ENCODE data around the gene PARP12. TPM values are rescaled to one million over a fixed set of nuclear protein-coding genes. Genes with fewer than 3 reads are reported as not detected.

PARP12 gene
- total RNA-seq, 1 donor from 2014 or later, result 54.6 TPM

- H3K4me1 ChIP-seq, result peaks cover 0 to 3% of the 10 kb centered on the region in 2 donors
- H3K36me3 ChIP-seq, result peaks cover 11 to 35% of the 10 kb centered on the region in 2 donors
- intact Hi-C loops (cut with DNase I), result no loop called here
- no peaks in the 10 kb centered on the region for H3K27me3 ChIP-seq
- TF ChIP-seq CTCF (IDR thresholded peaks at IDR 0.05), result no peak
- no peak overlapping the region for H3K27ac ChIP-seq
- no peak for DNase-seq (ENCODE audit: low spot score in 2 of 2)
- no peaks in the 10 kb centered on the region for H3K9me3 ChIP-seq
- H3K4me3 ChIP-seq, result no peak overlapping the region
Observed at GRCh38 chr7:140044251-140044650, 18.5 kb downstream of the PARP12 start.

DNA sequence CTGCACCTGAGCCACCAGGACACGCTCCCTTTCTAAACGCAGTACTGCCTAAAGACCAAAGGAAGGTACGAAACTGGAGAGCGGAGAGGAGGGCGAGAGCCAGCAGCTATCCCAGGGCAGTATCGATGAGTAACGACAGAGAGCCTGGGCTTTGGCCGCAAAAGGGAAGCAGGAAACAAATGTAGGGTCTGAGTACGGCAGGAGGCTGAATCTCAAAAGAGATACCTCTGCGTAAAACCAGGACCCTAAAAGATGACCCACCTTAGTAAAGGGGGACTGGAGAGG, 20.4 kb downstream of the PARP12 start:
- Histone ChIP-seq H3K36me3 (peaks cover 16 to 50% of the 10 kb centered on the region in 2 donors), H3K27me3 (no peaks in the 10 kb centered on the region), H3K27ac (no peak overlapping the region), H3K4me3 (no peak overlapping the region), H3K4me1 (peaks cover 0 to 2% of the 10 kb centered on the region in 2 donors), H3K9me3 (no peaks in the 10 kb centered on the region)
- DNase-seq (ENCODE audit: low spot score in 2 of 2), result no peak
- intact Hi-C loops (cut with DNase I), result no loop called here
- TF ChIP-seq CTCF (IDR thresholded peaks at IDR 0.05), result no peak

- no peak for DNase-seq (ENCODE audit: low spot score in 2 of 2)
- intact Hi-C loops (cut with DNase I), result no loop called here
- no peaks in the 10 kb centered on the region for H3K27me3 ChIP-seq
- H3K36me3 ChIP-seq, result peaks cover 21 to 55% of the 10 kb centered on the region in 2 donors
- no peak overlapping the region for H3K27ac ChIP-seq
- no peak overlapping the region for H3K4me3 ChIP-seq
- TF ChIP-seq CTCF (IDR thresholded peaks at IDR 0.05), result no peak
- H3K9me3 ChIP-seq, result no peaks in the 10 kb centered on the region
- peaks cover 0 to 2% of the 10 kb centered on the region in 2 donors for H3K4me1 ChIP-seq
Observed at GRCh38 chr7:140041659-140042385, 20.9 kb downstream of the PARP12 start.

GRCh38 chr7:140039896-140040295, 22.9 kb downstream of the PARP12 start:
- Histone ChIP-seq H3K36me3 (peaks cover 21 to 47% of the 10 kb centered on the region in 2 donors), H3K4me1 (no peaks in the 10 kb centered on the region)
- no peak for TF ChIP-seq CTCF (IDR thresholded peaks at IDR 0.05)

GRCh38 chr7:140039066-140039465, 23.7 kb downstream of the PARP12 start:
- intact Hi-C loops (cut with DNase I), result no loop called here
- no peak overlapping the region for H3K27ac ChIP-seq
- H3K27me3 ChIP-seq, result no peaks in the 10 kb centered on the region
- no peak for DNase-seq (ENCODE audit: low spot score in 2 of 2)
- no peak overlapping the region for H3K4me3 ChIP-seq
- no peaks in the 10 kb centered on the region for H3K4me1 ChIP-seq
- H3K36me3 ChIP-seq, result peaks cover 21 to 47% of the 10 kb centered on the region in 2 donors
- H3K9me3 ChIP-seq, result no peaks in the 10 kb centered on the region
- TF ChIP-seq CTCF (IDR thresholded peaks at IDR 0.05), result no peak

More at GRCh38 chr7:140039896-140040295, 22.9 kb downstream of the PARP12 start:
- H3K27me3 ChIP-seq, result no peaks in the 10 kb centered on the region
- no peak overlapping the region for H3K27ac ChIP-seq
- H3K9me3 ChIP-seq, result no peaks in the 10 kb centered on the region
- no peak overlapping the region for H3K4me3 ChIP-seq
- intact Hi-C loops (cut with DNase I), result no loop called here
- DNase-seq (ENCODE audit: low spot score in 2 of 2), result no peak
